Mucosa of descending colon (tissue), 3 donors: ENCODE measurements around the gene LCLAT1. TPM values are rescaled to one million over a fixed set of nuclear protein-coding genes. Genes with fewer than 3 reads are reported as not detected.
"Not testable (repeated sequence)": the region's sequence is repeated elsewhere in the genome, so short reads cannot be mapped to it uniquely, and the experiment has no call there.

Source experiments
- ATAC-seq: fragments of 200-7000 bp; cut with Tn5 transposase; one replicate; pipeline ENCODE4 v1.9.1; 2020; ENCODE audit warnings: mild to moderate bottlenecking, moderate library complexity
- DNase-seq, 3 donors: peaks; one replicate each; pipeline ENCODE4 v3.0.0-alpha.2; 2020
- H3K36me3 ChIP-seq: fragments of 200-600 bp; one replicate; pipeline ENCODE4 v1.8.0; 2021; ENCODE audit warnings: low read depth, mild to moderate bottlenecking
- H3K4me1 ChIP-seq: fragments of 200-600 bp; one replicate; pipeline ENCODE4 v1.8.0; 2021; ENCODE audit warnings: low read depth, mild to moderate bottlenecking
- H3K4me3 ChIP-seq: fragments of 200-600 bp; one replicate; pipeline ENCODE4 v1.8.0; 2021; ENCODE audit warnings: mild to moderate bottlenecking
- H3K9me3 ChIP-seq: fragments of 200-600 bp; one replicate; pipeline ENCODE4 v1.8.0; 2021; ENCODE audit warnings: mild to moderate bottlenecking
- CTCF ChIP-seq: fragments of 200-600 bp; IDR thresholded peaks from one replicate; pipeline ENCODE4 v1.8.0; 2022; ENCODE audit warnings: antibody characterized with exemption, mild to moderate bottlenecking
- intact Hi-C, 2 donors: fragments of 100-400 bp; cut with DNase I in 1 of 2; cut with micrococcal nuclease in 1 of 2; formaldehyde crosslinking; loops; one replicate each; pipeline versions ENCODE4 v1.11.0 to v1.11.1; 2022; cut with DNase I, micrococcal nuclease
- total RNA-seq, 3 donors: library from RNA; stranded (reverse); fragmentation: NEBNext Ultra II Directional in 2 of 3; extraction: Animal tissue kit (Norgen Biotek cat#: 25700) in 2 of 3; gene quantifications; one replicate each; pipeline versions ENCODE4 v1.2.1 to v1.2.4, GENCODE V29; 2021 to 2023
- donor health status: DM: no; HTN: no; CAD: no; lungs with moderate emphysema.
- donor health status: DM: no; HTN: no; CAD: no.
- donor health status: DM: no; HTN: yes; CAD: no.

Gene LCLAT1
- total RNA-seq, 3 donors from 2014 or later = 18.1 to 27.1 (median 22.2) TPM

- intact Hi-C loops = no loop called here
- no peak for TF ChIP-seq CTCF
- ATAC-seq (no peak), DNase-seq (no peak)
- no peaks in the 10 kb centered on the region for H3K36me3 ChIP-seq
- peaks cover 5% of the 10 kb centered on the region for H3K9me3 ChIP-seq
- H3K4me3 ChIP-seq = no peak overlapping the region
- no peaks in the 10 kb centered on the region for H3K4me1 ChIP-seq
Observed at GRCh38 chr2:30509716-30510115, 62.7 kb downstream of the LCLAT1 start.

DNA sequence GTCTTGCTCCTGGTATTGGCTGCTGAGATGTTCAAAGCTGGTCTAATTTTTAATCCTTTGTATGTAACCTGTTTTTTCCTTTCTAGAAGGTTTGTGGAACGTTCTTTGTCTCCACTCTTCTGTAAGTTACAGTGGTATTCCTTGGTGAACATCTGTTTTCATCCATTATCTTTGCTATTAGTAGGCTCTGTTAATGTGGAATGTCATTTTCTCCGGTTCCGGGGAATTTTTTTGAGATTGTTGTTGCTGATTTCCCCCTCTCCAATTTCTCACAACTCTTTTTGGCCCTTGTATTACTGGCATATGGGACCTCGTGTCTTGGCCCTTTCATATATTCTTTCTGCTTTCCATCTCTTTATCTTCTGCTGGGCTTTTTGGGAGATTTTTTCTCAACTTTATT lies 63.4 kb downstream of the LCLAT1 start:
- H3K4me1 ChIP-seq = no peaks in the 10 kb centered on the region
- no peak for DNase-seq
- H3K9me3 ChIP-seq = peaks cover 5% of the 10 kb centered on the region
- no peaks in the 10 kb centered on the region for H3K36me3 ChIP-seq
- intact Hi-C loops = no loop called here
- no peak overlapping the region for H3K4me3 ChIP-seq
- no peak for ATAC-seq
- no peak for TF ChIP-seq CTCF

GRCh38 chr2:30511122-30512083 lies 64.4 kb downstream of the LCLAT1 start:
- H3K4me3 ChIP-seq = no peak overlapping the region
- no peaks in the 10 kb centered on the region for H3K36me3 ChIP-seq
- TF ChIP-seq CTCF = no peak
- intact Hi-C loops = no loop called here
- DNase-seq (peak in 2 of 3 donors; percentile 26 to 40), ATAC-seq (peak; percentile 73)
- no peaks in the 10 kb centered on the region for H3K4me1 ChIP-seq
- peaks cover 5% of the 10 kb centered on the region for H3K9me3 ChIP-seq

DNA sequence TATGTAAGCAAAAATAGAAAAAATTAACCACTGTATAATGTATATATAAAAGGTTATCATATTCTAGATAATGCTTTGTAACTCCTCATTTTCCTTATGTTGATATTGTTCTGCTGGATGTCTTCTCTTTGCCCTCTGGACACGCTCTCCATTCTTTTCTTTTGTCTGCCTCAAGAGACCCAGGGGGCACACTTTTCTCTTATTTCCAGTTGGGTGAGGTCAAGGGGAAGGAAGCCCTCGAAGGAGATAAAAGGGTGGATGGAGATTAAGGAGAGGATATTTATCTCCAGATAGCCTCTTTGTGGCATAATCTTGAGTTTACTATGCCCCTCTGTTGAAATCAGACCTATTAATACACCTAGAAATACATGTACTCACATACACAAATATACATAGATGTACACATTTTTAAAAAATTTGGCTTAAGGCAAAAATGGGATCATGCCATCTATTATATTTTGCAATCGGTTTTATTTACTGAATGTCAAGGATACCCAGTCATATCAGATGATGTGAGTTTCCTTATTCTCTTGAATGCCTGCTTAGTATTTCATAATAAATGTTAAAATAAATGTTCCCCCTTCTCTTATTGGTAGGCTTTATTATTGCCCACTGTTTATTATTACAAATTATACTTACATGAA lies 65.3 kb downstream of the LCLAT1 start:
- H3K4me1 ChIP-seq = no peaks in the 10 kb centered on the region
- peaks cover 5% of the 10 kb centered on the region for H3K9me3 ChIP-seq
- no peak overlapping the region for H3K4me3 ChIP-seq
- TF ChIP-seq CTCF = no peak
- ATAC-seq (no peak), DNase-seq (no peak)
- intact Hi-C loops = no loop called here
- no peaks in the 10 kb centered on the region for H3K36me3 ChIP-seq

GRCh38 chr2:30513649-30514048 lies 66.6 kb downstream of the LCLAT1 start:
- H3K36me3 ChIP-seq, H3K4me3 ChIP-seq, intact Hi-C loops, DNase-seq, ATAC-seq, H3K9me3 ChIP-seq, H3K4me1 ChIP-seq: not testable (repeated sequence)
